ENCODE measurements around the gene UBE2I.

UBE2I gene

DNA sequence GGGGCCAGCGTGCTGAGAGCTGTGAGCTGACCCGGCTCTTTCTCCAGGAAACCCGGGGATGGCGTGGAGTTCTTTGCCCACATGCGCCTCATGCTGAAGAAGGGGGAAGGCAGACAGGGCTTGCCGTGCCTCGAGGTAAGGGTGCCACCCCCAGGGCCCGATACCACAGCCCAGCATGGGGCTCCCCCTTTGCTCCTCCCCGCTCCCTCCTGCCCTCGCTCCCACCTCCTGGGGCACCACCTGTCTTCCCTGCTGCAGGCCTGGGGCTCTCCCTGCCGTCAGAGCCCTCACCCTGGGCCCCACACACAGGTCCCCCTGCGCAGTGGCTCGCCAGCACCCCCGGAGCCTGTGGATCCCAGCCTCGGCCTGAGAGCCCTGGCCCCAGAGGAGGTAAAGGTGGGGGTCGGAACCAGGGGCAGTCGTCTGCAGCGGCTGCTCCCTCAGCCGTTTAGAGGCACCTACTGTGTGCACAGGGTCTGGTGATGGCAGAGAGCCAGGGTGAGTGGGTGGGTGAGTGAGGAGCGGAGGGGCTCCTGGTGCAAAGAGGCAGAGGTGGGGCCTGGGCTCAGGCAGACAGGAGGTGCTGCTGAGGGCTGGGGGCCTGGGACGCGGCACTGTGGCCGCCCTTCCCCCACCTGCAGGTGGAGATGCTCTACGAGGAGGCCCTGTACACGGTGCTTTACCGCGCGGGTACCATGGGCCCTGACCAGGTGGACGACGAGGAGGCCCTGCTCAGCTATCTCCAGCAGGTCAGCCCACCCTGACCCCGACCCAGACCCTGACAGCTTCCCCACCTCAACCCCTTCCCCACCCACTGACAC lies 29.6 kb downstream of the UBE2I start:
- TF ChIP-seq GABPA (IDR thresholded peaks at IDR 0.05; ENCODE audit: low read depth), result no peak
- TF ChIP-seq CTCF (IDR thresholded peaks at IDR 0.05; ENCODE audit: insufficient read depth, low read length), result no peak
- no peak for TF ChIP-seq REST (IDR thresholded peaks at IDR 0.05; ENCODE audit: insufficient replicate concordance, low read depth)
- TF ChIP-seq SPI1 (IDR thresholded peaks at IDR 0.05; ENCODE audit: borderline replicate concordance, low read depth), result no peak
- no peak for TF ChIP-seq POLR2AphosphoS5 (IDR thresholded peaks at IDR 0.05; ENCODE audit: low read depth)
- Histone ChIP-seq H3K4me3 (replicated peaks; ENCODE audit: insufficient read depth, low read length) (no peak overlapping the region), H3K27ac (replicated peaks) (no peak overlapping the region), H3K27me3 (ENCODE audit: insufficient read depth, poor library complexity, severe bottlenecking) (peaks cover 46% of the 10 kb centered on the region)
- no peak for DNase-seq (ENCODE audit: low read depth in 1 of 2, low spot score in 1 of 2)

DNA sequence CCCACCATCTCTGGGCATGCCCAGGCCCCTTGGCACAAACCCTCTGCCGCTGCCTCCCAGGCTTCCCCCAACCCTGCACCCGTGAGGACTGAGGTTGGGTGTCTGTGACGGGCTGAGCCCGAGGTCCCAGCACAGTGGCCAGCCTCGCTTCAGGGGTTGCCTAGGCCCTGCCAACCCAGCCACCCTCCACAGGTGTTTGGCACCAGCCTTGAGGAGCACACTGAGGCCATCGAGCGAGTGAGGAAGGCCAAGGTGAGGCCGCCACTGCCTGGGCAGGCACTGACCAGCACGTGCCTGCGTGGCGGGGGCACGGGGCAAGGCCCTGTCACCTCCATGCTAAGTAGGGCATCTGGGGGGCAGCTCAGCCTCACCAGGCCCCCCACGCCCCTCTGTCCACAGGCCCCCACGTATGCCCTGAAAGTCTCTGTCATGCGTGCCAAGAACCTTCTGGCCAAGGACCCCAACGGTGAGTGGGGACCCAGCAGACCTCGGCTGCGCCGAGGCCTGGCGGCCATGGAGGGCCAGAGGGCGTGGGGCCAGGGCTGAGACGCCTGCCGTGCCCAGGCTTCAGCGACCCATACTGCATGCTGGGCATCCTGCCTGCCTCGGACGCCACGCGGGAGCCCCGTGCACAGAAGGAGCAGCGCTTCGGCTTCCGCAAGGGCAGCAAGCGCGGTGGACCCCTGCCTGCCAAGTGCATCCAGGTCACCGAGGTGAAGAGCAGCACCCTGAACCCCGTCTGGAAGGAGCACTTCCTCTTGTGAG lies 31.5 kb downstream of the UBE2I start:
- Histone ChIP-seq H3K4me3 (replicated peaks; ENCODE audit: insufficient read depth, low read length) (no peak overlapping the region), H3K27ac (replicated peaks) (no peak overlapping the region), H3K27me3 (ENCODE audit: insufficient read depth, poor library complexity, severe bottlenecking) (peaks cover 27% of the 10 kb centered on the region)
- no peak for TF ChIP-seq POLR2AphosphoS5 (IDR thresholded peaks at IDR 0.05; ENCODE audit: low read depth)
- TF ChIP-seq SPI1 (IDR thresholded peaks at IDR 0.05; ENCODE audit: borderline replicate concordance, low read depth), result peak; percentile 38; the same call in 1 of the 2 replicates
- no peak for TF ChIP-seq CTCF (IDR thresholded peaks at IDR 0.05; ENCODE audit: insufficient read depth, low read length)
- no peak for TF ChIP-seq REST (IDR thresholded peaks at IDR 0.05; ENCODE audit: insufficient replicate concordance, low read depth)
- DNase-seq (ENCODE audit: low read depth in 1 of 2, low spot score in 1 of 2), result no peak

GRCh38 chr16:1341495-1342420 lies 32.3 kb downstream of the UBE2I start:
- Histone ChIP-seq H3K4me3 (replicated peaks; ENCODE audit: insufficient read depth, low read length) (no peak overlapping the region), H3K27me3 (ENCODE audit: insufficient read depth, poor library complexity, severe bottlenecking) (peaks cover 19% of the 10 kb centered on the region), H3K27ac (replicated peaks) (no peak overlapping the region)
- no peak for DNase-seq (ENCODE audit: low read depth in 1 of 2, low spot score in 1 of 2)
- no peak for TF ChIP-seq REST (IDR thresholded peaks at IDR 0.05; ENCODE audit: insufficient replicate concordance, low read depth)
- TF ChIP-seq CTCF (IDR thresholded peaks at IDR 0.05; ENCODE audit: insufficient read depth, low read length), result no peak
- no peak for TF ChIP-seq GABPA (IDR thresholded peaks at IDR 0.05; ENCODE audit: low read depth)
- no peak for TF ChIP-seq SPI1 (IDR thresholded peaks at IDR 0.05; ENCODE audit: borderline replicate concordance, low read depth)
- TF ChIP-seq POLR2AphosphoS5 (IDR thresholded peaks at IDR 0.05; ENCODE audit: low read depth), result no peak
